OCI-LY3 (cell line): ENCODE measurements around the gene COL4A6.

Experiments
- H2AFZ ChIP-seq: fragments of 200-600, 300-600 bp; shearing (Covaris generic); 2 replicates; pipeline ENCODE4 v1.6.0; 2014; ENCODE audit warnings: antibody characterized with exemption, low read depth, low read length
- H3K27ac ChIP-seq: fragments of 200-600, 300-600 bp; sonication (generic); 2 replicates; pipeline ENCODE4 v1.5.1; 2014; ENCODE audit warnings: mild to moderate bottlenecking, low read length, moderate library complexity, mixed read lengths
- H3K27me3 ChIP-seq: fragments of 200-600, 300-600 bp; sonication (generic); 2 replicates; pipeline ENCODE4 v1.6.1; 2014; ENCODE audit warnings: low read depth, low read length, mixed read lengths
- H3K36me3 ChIP-seq: fragments of 200-600, 300-600 bp; sonication (generic); replicated peaks from 2 replicates; pipeline ENCODE3; 2014; ENCODE audit warnings: low read depth, low read length, mixed read lengths
- H3K4me1 ChIP-seq: fragments of 300-600, 200-600 bp; sonication (generic); 2 replicates; pipeline ENCODE4 v1.6.1; 2014; ENCODE audit warnings: low read length, mixed read lengths
- H3K4me2 ChIP-seq: fragments of 200-600, 300-600 bp; sonication (generic); 2 replicates; pipeline ENCODE4 v1.6.1; 2014; ENCODE audit warnings: low read length, mixed read lengths
- H3K4me3 ChIP-seq: fragments of 300-600, 200-600 bp; sonication (generic); 2 replicates; pipeline ENCODE4 v1.5.1; 2014; ENCODE audit warnings: antibody characterized with exemption, mild to moderate bottlenecking, low read length, moderate library complexity
- H3K79me2 ChIP-seq: fragments of 300-600, 200-600 bp; shearing (Covaris generic); 2 replicates; pipeline ENCODE4 v1.6.1; 2014; ENCODE audit warnings: mild to moderate bottlenecking, low read length, mixed read lengths
- H3K9ac ChIP-seq: fragments of 300-600, 200-600 bp; shearing (Covaris generic); 2 replicates; pipeline ENCODE4 v1.6.0; 2014; ENCODE audit warnings: mild to moderate bottlenecking, low read length, moderate library complexity
- H3K9me3 ChIP-seq: fragments of 200-600, 300-600 bp; shearing (Covaris generic); 2 replicates; pipeline ENCODE4 v1.6.1; 2014; ENCODE audit warnings: low read length, mixed read lengths; ENCODE audit not compliant: insufficient read depth
- H4K20me1 ChIP-seq: fragments of 200-600, 300-600 bp; sonication (generic); 2 replicates; pipeline ENCODE4 v1.6.1; 2016; ENCODE audit warnings: low read length, mixed read lengths; ENCODE audit not compliant: insufficient read depth
- CTCF ChIP-seq: fragments of 200-600, 300-600 bp; sonication (generic); IDR thresholded peaks from 2 replicates; pipeline ENCODE4 v1.5.1; 2014; ENCODE audit warnings: antibody characterized with exemption, low read length, low read depth
- EZH2phosphoT487 ChIP-seq: fragments of 200-600 bp; shearing (Covaris generic); IDR thresholded peaks from 2 replicates; pipeline ENCODE4 v1.6.1; 2018; ENCODE audit warnings: antibody characterized with exemption, mixed run types, low read depth

The COL4A6 gene

GRCh38 chrX:108209006-108209554 is 229.1 kb downstream of the COL4A6 start:
- no peaks in the 10 kb centered on the region for H4K20me1 ChIP-seq
- H2AFZ ChIP-seq = no peak overlapping the region
- no peak overlapping the region for H3K4me3 ChIP-seq

GRCh38 chrX:108203540-108203939 is 234.7 kb downstream of the COL4A6 start:
- H3K36me3 ChIP-seq = no peaks in the 10 kb centered on the region
- no peak overlapping the region for H3K4me3 ChIP-seq
- no peak overlapping the region for H3K27ac ChIP-seq
- H4K20me1 ChIP-seq = no peaks in the 10 kb centered on the region
- peaks cover 2% of the 10 kb centered on the region; the same call in 1 of the 2 replicates for H3K4me1 ChIP-seq
- no peak overlapping the region for H3K9ac ChIP-seq
- H3K4me2 ChIP-seq = no peak overlapping the region
- H2AFZ ChIP-seq = no peak overlapping the region
- H3K27me3 ChIP-seq = no peaks in the 10 kb centered on the region
- H3K79me2 ChIP-seq = no peaks in the 10 kb centered on the region
- TF ChIP-seq EZH2phosphoT487 (no peak), CTCF (no peak)
- no peaks in the 10 kb centered on the region for H3K9me3 ChIP-seq

More at GRCh38 chrX:108209006-108209554, 229.1 kb downstream of the COL4A6 start:
- no peak overlapping the region for H3K9ac ChIP-seq
- no peaks in the 10 kb centered on the region for H3K27me3 ChIP-seq
- no peaks in the 10 kb centered on the region for H3K79me2 ChIP-seq
- no peaks in the 10 kb centered on the region for H3K36me3 ChIP-seq
- no peak overlapping the region for H3K4me2 ChIP-seq
- no peaks in the 10 kb centered on the region for H3K4me1 ChIP-seq
- TF ChIP-seq CTCF (no peak), EZH2phosphoT487 (no peak)
- H3K9me3 ChIP-seq = no peaks in the 10 kb centered on the region
- no peak overlapping the region for H3K27ac ChIP-seq

- Histone ChIP-seq H3K79me2 (no peaks in the 10 kb centered on the region), H4K20me1 (no peaks in the 10 kb centered on the region), H3K9me3 (no peaks in the 10 kb centered on the region), H3K4me1 (peaks cover 2% of the 10 kb centered on the region; the same call in 1 of the 2 replicates), H3K27me3 (no peaks in the 10 kb centered on the region), H3K4me3 (no peak overlapping the region), H3K4me2 (peak overlapping the region; percentile 39; the same call in 1 of the 2 replicates), H3K36me3 (no peaks in the 10 kb centered on the region), H2AFZ (peak overlapping the region; percentile 66), H3K27ac (no peak overlapping the region), H3K9ac (no peak overlapping the region)
- TF ChIP-seq EZH2phosphoT487 (no peak), CTCF (peak; percentile 72)
Measured at GRCh38 chrX:108199691-108200090, 238.5 kb downstream of the COL4A6 start.

- Histone ChIP-seq H3K4me1 (peaks cover 2% of the 10 kb centered on the region; the same call in 1 of the 2 replicates), H3K4me3 (no peak overlapping the region), H4K20me1 (no peaks in the 10 kb centered on the region), H3K27ac (no peak overlapping the region), H3K36me3 (no peaks in the 10 kb centered on the region), H2AFZ (peak overlapping the region; percentile 66; the same call in 1 of the 2 replicates), H3K27me3 (no peaks in the 10 kb centered on the region), H3K79me2 (no peaks in the 10 kb centered on the region), H3K9me3 (no peaks in the 10 kb centered on the region), H3K9ac (no peak overlapping the region), H3K4me2 (no peak overlapping the region)
- TF ChIP-seq EZH2phosphoT487 (no peak), CTCF (no peak)
Measured at GRCh38 chrX:108199041-108199440, 239.2 kb downstream of the COL4A6 start.
